ENCODE results near the gene MARCHF3.
"Not testable (repeated sequence)": the region's sequence is repeated elsewhere in the genome, so short reads cannot be mapped to it uniquely, and the experiment has no call there.

MARCHF3 gene

DNA sequence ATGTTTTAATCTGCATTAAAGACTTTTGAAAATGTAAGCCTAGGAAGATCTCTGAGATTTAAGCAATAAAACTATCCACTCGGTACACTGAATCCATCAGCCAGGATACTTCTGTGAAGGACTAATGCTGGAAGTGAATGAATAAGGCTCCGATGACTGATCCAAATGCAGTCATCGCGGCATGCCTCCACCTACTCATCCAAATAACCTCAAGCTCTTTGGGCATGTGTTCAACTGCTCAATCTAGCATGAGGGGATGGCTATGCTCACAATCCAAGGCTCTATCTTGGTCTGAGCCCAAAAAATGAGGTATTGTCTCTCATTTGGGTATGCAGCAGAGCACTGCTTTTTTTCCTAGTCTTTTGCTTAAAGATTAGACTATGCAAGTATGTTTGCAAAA is 19.2 kb downstream of the MARCHF3 start:
- no peak for DNase-seq

DNA sequence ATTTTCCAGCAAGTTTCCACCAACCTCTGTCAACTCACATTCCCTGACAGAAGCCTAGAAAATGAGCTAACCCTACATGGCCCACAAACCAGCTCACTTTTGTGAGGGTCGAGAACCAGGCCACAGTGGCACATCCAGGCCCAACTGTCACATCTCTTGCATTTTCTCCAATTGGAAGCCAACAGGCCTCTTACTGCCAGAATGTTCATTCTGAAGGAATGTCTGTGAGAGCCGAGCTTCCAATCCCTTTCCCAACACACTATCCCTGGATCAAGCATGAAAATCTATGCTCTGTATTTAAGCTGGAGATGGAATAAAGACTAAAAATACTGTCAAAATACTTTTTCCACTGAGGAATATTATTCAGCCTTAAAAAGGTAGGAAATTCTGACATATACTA is 20.0 kb downstream of the MARCHF3 start:
- DNase-seq = no peak

DNA sequence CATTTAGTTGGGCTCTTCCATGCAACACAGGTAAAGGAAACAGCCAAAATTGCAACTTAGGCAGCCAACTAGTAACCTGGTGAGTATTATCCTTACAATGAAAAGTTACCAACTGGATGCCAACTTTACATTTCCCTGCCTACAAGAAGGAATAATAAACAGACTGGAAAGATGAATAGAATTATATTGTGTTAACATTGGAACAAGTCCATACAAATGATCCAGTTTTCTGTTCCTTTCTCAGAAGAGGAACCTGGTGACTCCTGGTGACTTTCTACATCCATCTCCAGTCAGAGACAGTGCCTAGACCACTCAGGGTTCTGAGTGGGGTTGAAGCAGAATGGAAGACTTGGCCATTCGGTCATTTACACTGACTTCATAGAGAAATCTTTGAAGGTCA is 20.6 kb downstream of the MARCHF3 start:
- DNase-seq = no peak

DNA sequence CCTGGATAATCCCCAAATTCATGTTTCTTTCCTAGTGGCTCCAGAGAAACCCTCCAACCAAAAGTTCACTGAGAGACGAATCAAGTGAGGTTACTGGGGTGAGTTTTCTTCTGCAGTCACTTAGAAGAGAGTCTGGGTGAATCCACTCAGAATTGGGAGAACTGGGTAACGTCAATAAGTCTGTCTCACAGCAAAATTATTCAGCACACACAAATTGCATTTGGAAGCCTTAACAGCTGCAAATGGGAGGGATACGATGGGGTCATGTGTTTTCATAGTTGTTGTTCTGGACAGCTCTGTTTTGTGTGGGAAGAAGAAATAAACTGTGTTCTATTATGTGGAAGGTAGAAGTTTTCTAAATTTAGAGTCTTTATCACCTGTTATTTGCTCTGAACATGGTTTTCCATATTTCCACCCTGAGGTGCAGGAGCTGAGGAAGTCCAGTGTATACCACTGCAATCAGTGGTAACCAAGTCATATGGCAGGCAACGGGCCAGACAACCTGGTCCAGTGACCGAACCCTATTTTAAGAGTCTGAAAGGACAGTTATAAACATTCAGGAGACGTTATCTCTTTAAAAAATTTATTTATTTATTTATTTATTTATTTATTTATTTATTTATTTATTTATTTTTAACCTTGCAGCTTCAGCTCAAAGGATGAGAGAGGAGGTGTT is 21.9 kb downstream of the MARCHF3 start:
- DNase-seq = no peak

DNA sequence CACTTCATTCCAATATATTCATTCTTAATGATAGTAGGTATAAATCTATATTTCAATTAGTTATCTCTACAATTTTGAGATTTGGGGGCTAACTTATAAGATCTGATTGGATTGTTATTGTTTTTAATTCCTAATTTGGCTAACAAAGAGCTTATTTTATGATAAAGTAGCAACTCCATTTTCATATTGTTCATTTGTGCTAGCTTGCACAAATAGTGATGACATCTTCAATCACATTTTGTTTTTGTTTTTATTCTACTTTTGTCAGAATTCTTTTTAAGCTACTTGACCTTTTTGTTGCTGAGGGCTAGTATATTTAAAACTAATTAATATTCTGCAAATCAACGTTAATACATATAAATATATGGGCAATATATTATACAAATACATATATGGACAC is 22.8 kb downstream of the MARCHF3 start:
- no peak for DNase-seq

DNA sequence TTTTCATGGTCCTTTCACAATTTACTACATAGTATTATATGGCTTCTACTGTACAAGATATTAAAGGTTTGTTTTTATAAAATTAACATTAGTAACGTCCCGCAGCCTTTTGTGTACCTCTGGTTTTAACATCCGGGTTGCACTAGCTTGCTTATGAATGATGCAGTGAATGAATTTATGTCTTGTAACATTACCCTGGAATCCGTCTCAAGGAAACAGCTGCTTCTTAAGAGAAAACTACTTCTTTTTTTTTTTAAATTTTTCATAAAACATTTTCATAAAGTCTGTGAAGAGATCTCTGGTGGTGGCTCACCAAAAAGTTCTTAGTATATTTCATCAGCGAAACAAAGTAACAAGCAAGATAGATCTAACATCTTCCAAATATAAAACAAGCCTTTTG is 23.6 kb downstream of the MARCHF3 start:
- no peak for DNase-seq

DNA sequence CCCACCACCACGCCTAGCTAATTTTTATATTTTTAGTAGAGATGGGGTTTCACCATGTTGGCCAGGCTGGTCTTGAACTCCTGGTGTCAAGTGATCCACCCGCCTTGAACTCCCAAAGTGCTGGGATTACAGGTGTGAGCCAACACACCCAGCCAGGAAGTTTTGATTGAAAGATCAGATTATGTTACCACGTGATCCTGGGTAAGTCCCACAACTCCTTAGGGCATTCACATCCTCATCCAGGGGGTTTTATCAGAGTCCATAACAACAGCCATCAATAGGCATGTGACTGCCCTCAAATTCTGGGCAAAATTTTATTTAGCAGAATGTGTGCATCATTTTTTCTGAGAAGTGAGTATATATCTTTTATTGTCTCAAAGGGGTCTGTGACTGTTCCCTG is 25.1 kb downstream of the MARCHF3 start:
- DNase-seq = not testable (repeated sequence)

DNA sequence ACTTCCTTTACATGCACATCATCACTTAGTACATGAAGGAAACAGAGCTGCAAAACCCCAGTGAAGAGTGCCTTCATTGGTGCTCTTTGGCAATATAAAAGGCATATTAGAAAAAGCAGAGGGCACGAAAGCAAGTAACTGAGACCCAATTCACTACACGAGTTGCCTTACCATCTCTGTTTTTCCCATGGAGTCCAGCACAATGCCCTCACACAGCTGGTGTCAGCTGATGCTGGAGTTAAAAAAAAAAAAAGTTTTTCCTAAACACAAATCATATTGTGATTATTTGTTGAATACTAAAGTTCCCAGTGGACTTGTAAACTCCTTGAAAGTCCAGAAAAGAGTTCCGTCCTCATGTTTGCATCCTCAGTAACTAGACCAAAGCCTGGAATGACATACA is 25.6 kb downstream of the MARCHF3 start:
- DNase-seq = no peak

DNA sequence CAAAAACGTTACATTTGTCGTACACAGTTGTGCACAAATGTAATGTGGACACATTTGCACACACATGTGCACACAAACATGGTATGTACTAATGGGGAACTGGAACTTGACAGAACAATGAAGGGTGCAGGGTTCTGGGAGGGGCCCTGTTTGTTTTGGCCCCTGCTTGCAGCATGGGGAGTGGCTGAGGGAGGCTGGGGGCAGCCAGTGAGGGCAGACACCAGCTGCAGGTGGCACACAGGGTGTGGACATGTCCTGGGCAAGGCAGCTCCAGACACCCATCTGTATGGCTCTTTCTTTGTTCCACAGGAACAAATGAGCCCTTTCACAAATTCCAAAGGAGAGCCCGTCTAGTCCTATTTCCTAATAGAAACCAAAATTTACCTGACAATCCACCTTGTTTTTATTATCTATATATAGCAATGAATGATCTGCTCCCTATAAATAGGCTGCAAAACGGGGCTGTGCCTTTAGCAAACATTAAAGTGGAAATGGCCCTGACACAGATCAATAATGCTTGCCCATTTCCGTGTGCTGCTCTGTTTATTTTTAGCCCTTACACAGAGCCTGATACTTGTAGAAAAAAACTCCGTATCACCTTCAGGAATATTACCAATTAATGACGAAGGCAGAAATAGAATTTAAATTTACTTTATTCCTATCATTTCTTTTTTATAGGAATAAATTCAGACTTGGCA is 26.4 kb downstream of the MARCHF3 start:
- DNase-seq = no peak

DNA sequence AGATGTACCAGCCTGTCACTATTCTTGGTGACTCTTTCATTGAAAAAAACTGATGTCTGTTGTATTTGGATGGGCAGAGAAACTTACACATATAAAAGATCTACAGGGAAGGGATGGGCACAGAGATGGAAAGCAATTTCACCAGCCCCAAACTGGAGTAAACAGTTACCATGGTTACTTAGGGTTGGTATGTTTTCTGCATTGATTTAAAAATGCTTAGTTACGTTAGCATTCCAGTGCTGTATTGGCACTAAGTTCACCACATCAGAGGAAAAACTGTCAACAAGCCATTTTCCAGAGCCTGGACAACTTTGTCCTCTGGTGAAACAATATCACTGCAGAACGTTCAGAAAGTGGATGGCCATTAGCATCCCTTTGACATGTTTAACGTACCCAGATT is 28.0 kb downstream of the MARCHF3 start:
- no peak for DNase-seq

DNA sequence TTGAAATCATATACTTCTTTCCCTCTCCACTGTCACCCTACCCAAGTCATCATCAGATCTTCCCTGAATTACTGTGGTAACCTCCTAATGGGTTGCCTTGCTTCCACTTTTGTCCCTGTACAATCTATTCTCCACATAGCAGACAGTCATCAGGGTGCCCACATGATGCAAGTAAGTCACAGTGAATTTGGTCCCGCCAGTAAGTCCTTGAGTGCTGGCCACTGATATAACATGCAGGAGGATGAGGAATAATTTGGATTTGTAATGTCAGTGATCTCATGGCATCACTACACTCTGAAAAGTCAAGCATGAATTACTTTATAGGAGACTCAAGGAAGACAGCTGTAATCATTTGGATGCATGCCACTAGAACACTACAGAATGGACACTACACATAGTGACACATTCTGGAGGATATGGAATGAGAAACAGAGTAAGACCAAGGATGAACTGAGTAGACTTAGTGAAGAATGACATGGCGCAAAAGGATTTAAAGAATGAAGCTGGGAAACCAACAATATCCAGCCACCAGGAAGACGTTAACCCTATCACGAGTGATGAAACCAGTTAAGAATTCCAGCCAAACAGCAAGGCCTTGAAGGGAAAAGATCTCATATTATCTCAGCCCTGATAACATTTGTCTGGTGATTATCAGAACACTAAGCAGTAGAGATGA is 28.6 kb downstream of the MARCHF3 start:
- DNase-seq = no peak

DNA sequence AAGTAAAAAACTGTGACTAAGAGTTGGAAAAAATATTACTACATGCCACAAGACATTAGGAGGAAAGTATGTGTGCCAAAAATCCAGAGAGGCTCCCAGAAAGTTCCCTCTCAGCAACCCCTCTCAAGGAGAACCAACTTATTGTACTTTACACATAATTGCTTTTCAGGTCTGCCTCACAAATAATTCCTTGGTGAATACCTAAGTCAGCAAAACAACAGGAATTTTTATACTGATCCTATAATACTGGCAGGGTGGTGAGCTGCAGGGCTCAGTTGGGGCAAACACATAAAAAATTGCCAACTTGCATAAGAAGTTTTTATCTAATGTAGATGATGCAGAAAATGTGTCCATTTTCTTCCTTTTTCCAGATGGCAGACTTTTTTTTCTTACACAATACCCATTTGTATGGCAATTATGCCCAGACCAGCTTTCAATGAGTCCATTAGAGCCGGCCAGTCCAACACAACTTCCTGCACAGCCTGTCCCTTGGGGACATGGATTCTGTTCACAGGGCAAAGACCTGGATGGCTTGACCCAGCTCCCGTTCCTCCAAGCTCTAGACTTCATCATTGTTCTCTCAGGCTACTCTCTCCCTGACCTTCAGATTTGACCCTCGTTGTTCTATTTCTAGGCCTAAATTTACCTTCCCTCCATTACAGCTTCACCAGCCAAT is 31.3 kb downstream of the MARCHF3 start:
- no peak for DNase-seq

DNA sequence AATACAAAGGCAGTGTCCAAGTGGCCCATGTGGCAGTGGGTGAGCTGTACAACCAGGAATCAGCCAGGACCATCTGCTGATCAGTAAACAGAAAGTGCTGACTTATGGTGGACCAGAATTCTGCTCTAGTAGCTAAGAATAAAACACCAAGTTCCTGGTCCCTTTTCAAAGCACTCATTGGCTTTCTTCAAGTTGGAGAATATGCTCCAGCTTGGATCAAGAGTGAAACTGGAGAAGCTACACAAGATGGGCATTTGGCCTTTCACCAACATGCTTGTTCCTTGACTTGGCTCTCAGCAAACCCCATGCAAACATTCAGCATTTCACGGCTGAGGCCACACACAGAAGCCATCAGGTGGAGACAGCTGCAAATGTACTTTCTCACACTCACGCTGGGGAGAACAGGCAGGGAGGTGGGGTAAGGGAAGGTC is 32.1 kb downstream of the MARCHF3 start:
- DNase-seq = no peak

DNA sequence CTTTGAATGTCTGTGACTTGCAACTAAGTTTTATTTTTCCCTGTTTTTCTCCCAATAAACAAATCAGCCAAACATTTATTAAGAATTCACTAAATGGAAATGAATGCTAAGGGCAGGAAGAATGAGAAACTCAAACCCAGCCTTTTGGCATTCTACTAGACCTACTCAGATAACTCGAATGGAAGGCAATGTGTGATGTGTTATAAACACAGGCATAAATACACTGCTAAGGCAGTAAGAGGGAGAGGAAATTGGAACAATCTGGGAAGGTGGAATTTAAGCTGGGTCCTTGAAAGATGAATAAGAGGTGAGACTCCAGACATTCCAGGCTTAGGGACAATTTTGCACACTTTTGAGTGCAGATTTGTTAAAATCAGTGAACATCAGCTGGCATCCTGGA is 34.7 kb downstream of the MARCHF3 start:
- no peak for DNase-seq

DNA sequence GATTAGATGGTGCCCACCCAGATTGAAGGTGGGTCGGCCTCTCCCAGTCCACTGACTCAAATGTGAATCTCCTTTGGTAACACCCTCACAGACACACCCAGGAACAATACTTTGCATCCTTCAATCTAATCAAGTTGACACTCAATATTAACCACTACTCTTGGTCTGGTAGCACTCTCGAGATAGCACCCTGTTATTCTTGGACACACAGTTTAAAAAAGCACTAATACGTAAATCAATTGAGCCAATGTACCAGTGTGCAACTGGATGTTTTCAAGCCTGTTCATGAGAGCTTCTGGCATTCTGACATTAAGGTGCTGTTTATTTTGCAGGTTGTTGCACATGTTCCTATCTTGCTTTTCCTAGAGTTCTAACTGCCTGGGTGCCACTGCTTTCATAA is 35.3 kb downstream of the MARCHF3 start:
- DNase-seq = no peak

DNA sequence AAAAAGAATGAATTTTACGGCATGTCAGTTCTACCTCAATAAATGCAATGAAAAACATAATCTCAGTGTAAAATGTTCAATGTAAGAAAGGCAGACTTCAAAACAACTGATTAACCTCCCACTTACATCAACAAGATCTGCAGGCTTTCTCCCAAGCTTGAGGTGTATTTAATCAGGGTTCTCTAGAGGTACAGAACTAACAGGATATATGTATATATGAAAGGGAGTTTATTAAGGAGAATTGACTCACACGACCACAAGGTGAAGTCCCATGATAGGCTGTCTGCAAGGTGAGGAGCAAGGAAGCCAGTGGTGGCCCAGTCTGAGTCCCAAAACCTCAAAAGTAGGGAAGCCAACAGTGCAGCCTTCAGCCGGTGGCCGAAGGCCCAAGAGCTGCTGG is 35.9 kb downstream of the MARCHF3 start:
- no peak for DNase-seq

DNA sequence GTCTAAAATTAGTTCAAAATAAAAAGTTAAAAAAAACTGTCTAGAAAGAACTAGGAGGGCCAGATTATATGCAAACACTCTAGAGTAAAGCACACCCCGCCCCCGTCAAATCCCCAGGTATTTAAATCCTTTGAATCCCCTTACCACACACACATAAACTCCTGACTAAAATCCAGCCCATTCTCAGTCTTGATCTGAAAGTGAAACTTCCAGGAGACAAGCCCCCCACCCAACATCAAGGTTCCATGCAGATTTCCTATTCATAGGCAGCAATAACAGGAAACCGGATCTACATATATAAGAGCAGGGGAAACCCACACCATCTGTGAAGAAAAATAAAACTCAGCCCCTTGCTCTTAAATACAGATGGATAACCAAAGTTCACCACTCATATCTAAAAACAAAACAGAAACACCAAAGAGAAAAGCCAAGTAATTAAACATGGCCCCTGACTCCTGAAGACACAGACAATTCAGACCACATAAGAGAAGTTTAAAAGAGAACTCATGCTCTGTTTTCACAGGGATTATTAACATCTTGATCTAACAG is 42.3 kb downstream of the MARCHF3 start:
- DNase-seq = peak in 1 of 2 donors; percentile 3

DNA sequence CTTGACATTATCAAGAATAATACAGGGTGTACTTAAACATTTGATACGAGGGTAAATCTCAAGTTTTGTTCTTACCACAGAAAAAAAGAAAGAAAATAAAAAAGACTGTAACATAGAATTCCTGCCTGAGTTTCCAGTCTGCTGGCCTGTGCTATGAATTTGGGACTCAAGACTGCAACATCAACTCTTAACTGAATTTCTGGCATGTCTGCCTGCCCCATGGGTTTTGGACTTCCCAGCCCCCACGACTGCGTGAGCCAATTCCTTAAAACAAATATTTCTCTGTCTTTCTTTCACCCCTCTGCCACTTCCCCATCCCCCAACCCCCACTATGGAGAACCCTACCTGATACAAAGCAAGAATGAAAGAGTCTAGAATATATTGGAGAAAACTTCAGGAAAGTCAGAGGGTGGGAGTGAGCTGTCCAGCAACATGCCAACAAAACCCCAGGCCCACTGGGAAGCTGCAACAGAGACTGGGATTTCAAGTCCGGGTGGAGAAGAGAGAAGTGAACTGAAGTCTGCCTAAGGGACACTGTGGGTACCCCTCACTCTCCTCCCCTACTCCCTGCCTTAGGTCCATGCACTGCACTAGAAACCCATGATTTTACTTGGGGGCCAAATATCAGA is 43.0 kb downstream of the MARCHF3 start:
- DNase-seq = no peak

DNA sequence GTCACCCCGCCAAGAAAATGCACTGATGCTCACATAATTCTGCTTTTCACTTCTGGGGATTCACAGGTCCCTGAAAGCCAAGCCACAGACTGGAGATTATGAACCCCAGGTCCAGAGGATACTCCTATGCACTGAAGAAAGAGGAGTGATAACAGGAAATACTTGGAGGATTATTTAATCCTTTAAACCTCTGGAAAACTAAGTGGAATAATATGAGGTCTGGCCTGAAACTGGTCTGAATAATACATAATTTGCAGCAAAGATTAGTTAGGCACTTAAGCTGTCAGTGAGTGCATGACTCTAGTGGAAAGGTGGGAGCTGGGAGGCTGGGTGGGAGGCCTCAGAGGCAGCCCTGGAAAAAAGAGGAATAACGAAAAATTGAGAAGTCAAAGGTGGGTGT is 45.7 kb downstream of the MARCHF3 start:
- DNase-seq = no peak

DNA sequence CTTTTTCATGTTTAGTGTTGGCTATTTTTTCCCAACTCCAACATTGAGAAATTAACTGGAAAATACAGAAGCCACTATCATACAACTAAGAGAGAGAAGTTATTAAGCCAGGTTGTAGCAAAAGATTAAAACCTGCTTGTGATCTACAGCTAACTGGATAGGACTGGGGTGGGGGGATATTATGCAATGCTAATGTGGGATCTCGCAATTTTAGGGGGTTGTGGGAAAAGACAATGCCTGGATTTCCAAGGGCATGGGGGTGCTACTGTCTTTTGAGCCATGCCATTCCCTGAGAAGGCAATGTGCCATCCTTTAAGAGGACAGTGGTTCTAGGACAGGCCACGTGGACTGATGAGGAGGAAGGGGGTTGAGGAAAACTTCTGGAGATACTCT is 46.5 kb downstream of the MARCHF3 start:
- DNase-seq = no peak

DNA sequence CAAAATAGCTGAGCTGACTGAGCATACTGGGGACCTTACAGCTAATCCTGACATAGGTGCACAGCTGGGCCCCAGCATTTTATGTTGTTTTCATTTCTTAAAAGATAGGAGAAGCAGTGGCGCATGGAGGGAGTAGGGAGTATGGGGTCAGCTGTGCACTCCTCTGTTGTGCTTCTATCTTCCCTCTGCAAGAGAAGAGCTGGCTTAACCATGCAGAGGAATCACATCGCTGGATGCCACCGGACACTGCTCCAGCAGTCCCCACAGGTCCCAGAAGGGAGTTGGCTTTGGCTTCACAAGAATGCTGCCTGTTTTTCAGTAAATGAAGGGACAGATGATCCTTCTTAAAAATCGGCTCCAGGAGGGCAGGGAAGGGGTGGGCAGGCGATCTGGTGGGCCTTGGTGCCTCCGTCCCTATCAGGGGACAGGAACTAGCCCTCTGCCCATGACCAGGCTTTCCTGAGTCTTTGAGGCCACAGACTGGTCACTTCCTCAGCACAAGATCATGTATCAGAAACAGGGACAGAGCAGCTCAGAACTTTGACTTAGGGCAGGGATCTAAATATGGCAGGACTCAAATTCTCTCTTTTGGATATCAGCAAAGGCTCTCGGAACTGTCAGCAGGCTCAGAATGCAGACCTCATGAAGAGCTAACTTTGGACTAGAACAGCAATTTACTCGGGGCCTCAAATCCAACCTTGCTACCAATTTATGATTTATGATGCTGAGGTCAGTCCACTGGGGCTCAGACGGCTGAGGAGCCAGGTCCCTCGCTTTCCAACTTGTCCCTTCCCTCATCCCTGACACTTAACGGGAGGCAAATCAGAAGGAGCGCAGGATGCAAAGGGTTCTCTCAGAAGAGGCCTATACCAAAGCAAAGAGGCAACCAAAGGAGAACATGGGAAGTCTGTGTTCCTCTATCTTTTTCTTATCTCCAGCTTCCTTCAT is 47.2 kb downstream of the MARCHF3 start:
- DNase-seq = no peak

DNA sequence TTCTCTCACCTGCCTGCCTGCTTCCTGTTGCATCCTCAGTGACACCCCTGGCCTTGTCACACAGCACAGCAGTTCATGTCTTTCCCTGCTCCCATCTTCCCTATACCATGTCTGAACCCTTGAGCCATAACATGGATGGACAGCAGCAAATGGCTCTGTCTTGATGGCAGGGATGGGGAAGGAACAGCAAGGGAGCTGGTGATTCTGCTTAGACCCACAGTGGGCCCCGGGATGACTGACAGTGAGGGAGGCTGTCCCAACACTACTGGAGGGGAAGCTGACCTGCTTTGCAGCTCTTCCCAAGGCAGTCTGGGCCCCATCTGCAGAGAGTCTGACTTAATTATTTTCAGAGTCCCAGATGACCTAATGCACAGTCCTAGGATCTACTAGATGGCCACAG is 48.2 kb downstream of the MARCHF3 start:
- no peak for DNase-seq

Data from activated CD4-positive, alpha-beta T cell treated with anti-CD3 and anti-CD28 coated beads for 4 hours (primary cell).